ENCODE measurements around the gene SNRPB2.

DNA sequence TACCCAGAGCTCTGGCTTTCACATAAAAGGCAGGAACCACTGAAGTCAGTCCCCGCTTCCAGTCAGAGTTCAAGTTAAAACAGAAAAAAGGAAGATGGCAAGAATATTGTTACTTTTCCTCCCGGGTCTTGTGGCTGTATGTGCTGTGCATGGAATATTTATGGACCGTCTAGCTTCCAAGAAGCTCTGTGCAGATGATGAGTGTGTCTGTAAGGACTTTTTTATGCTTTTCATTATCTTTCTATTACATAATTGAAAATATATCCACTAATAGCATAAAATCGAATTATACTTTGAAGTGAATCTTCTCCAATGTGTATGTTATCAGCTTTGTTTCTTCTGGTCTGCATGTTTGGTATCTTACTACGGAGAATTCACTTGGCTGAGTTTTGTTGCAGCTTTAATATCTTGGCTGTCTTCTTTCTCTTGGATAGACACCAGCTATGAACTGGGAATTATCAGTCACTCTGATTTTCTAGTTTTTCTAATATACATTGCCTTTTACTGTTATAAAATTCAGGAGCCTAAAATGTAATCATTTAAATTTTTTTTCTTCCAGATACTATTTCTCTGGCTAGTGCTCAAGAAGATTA lies 18.6 kb downstream of the SNRPB2 start, which contains the start of gene OTOR:
- TF ChIP-seq CTCF (IDR thresholded peaks at IDR 0.05; ENCODE audit: poor library complexity, severe bottlenecking), result no peak
- TF ChIP-seq POLR2AphosphoS5 (IDR thresholded peaks at IDR 0.05), result no peak

All from neural cell (in vitro differentiated cells).